T-helper 2 cell treated with Interferon-gamma antibody and Interleukin-4, amounts not matched to agents 100 ng/mL and 5 ng/mL, for 36 hours (primary cell): ENCODE measurements around the gene OTUB1. TPM values are rescaled to one million over a fixed set of nuclear protein-coding genes. Genes with fewer than 3 reads are reported as not detected.

Source experiments
- intact Hi-C: fragments of 100-400 bp; cut with micrococcal nuclease; formaldehyde crosslinking; loops from one replicate; pipeline ENCODE4 v1.15.1; 2023
- total RNA-seq: library from RNA; stranded (reverse); gene quantifications from 2 replicates; pipeline ENCODE4 v1.2.3, GENCODE V29; 2022

Gene OTUB1
- total RNA-seq, 1 donor from 2014 or later: 98.0 TPM

- intact Hi-C loops: loop anchor here (1.0 kb wide), 3 partner anchors 12 to 137 kb away; partner anchors contain the start of gene OTUB1
These were observed 11.7 kb upstream of the OTUB1 start, which contains the start of gene COX8A for GRCh38 chr11:63974259-63975143. TSS of gene COX8A (plus strand) at chr11:63974620. CDS start at chr11:63974681, 61 bp downstream.

GRCh38 chr11:63978551-63979239 is 7.5 kb upstream of the OTUB1 start:
- intact Hi-C loops: no loop called here

GRCh38 chr11:63979426-63979825 is 6.8 kb upstream of the OTUB1 start:
- intact Hi-C loops: no loop called here

- intact Hi-C loops: loop anchor here (1.0 to 5.0 kb wide), 3 partner anchors 11 to 148 kb away; partner anchors contain the start of genes COX8A and MARK2
These were observed 454 bp upstream of the OTUB1 start for GRCh38 chr11:63985812-63986155.

- intact Hi-C loops: loop anchor here (1.0 to 5.0 kb wide), 3 partner anchors 13 to 150 kb away; partner anchors contain the start of genes COX8A and MARK2
These were observed 785 bp downstream of the OTUB1 start for GRCh38 chr11:63986932-63987513.

GRCh38 chr11:63991558-63991957 is 5.3 kb downstream of the OTUB1 start:
- intact Hi-C loops: no loop called here

GRCh38 chr11:63993100-63993499 is 6.9 kb downstream of the OTUB1 start:
- intact Hi-C loops: no loop called here

- intact Hi-C loops: no loop called here
These were observed 7.8 kb downstream of the OTUB1 start for GRCh38 chr11:63993993-63994392.

GRCh38 chr11:63996512-63996911 is 10.3 kb downstream of the OTUB1 start:
- intact Hi-C loops: no loop called here

GRCh38 chr11:63997104-63997700 is 11.0 kb downstream of the OTUB1 start:
- intact Hi-C loops: no loop called here

- intact Hi-C loops: no loop called here
These were observed 11.6 kb downstream of the OTUB1 start for GRCh38 chr11:63997801-63998337.

- intact Hi-C loops: no loop called here
These were observed 12.5 kb downstream of the OTUB1 start for GRCh38 chr11:63998558-63999348.

- intact Hi-C loops: loop anchor here (1.0 to 10.0 kb wide), 4 partner anchors 149 to 305 kb away; partner anchors contain the start of genes CATSPERZ and ESRRA
These were observed 13.2 kb downstream of the OTUB1 start for GRCh38 chr11:63999349-64000025.

- intact Hi-C loops: loop anchor here (1.0 to 10.0 kb wide), 4 partner anchors 148 to 305 kb away; partner anchors contain the start of genes CATSPERZ and ESRRA
These were observed 13.9 kb downstream of the OTUB1 start for GRCh38 chr11:64000026-64000739.

- intact Hi-C loops: loop anchor here (1.0 to 10.0 kb wide), 4 partner anchors 147 to 304 kb away; partner anchors contain the start of genes CATSPERZ and ESRRA
These were observed 14.7 kb downstream of the OTUB1 start for GRCh38 chr11:64000740-64001483.

- intact Hi-C loops: loop anchor here (10.0 kb wide), 1 partner anchor 303 kb away; the partner anchor contains the start of genes CATSPERZ and ESRRA
These were observed 15.5 kb downstream of the OTUB1 start for GRCh38 chr11:64001484-64002420.
